Activated CD4-positive, alpha-beta T cell treated with anti-CD3 and anti-CD28 coated beads, Interleukin-2, Interleukin-4, amounts not matched to agents 100 ng/mL and 50 ng/mL, durations not matched to agents 16 hours and 8 hours (primary cell): ENCODE data around the gene DOCK4.

Experiments
- DNase-seq: peaks from one replicate; pipeline ENCODE4 v3.0.0-alpha.2; 2020; ENCODE audit warnings: low spot score

DOCK4 gene

GRCh38 chr7:111729483-111729882 is 476.7 kb downstream of the DOCK4 start:
- no peak for DNase-seq

GRCh38 chr7:111728635-111728995 is 477.6 kb downstream of the DOCK4 start:
- DNase-seq, result no peak

GRCh38 chr7:111727905-111728634 is 478.1 kb downstream of the DOCK4 start:
- DNase-seq, result no peak

GRCh38 chr7:111718886-111719285 is 487.3 kb downstream of the DOCK4 start:
- DNase-seq, result no peak

GRCh38 chr7:111711426-111712065 is 494.7 kb downstream of the DOCK4 start:
- DNase-seq, result no peak

GRCh38 chr7:111710839-111711380 is 495.3 kb downstream of the DOCK4 start:
- DNase-seq, result no peak

- DNase-seq, result no peak
These were observed 498.1 kb downstream of the DOCK4 start for GRCh38 chr7:111708072-111708471.

GRCh38 chr7:111705807-111706206 is 500.4 kb downstream of the DOCK4 start:
- DNase-seq, result no peak

- DNase-seq, result no peak
These were observed 508.4 kb downstream of the DOCK4 start for GRCh38 chr7:111697771-111698170.

GRCh38 chr7:111694376-111694775 is 511.8 kb downstream of the DOCK4 start:
- DNase-seq, result no peak

GRCh38 chr7:111690364-111691111 is 515.7 kb downstream of the DOCK4 start:
- DNase-seq, result no peak

- no peak for DNase-seq
These were observed 520.9 kb downstream of the DOCK4 start for GRCh38 chr7:111685349-111685748.

GRCh38 chr7:111682588-111683340 is 523.4 kb downstream of the DOCK4 start:
- DNase-seq, result no peak

GRCh38 chr7:111681242-111681641 is 525.0 kb downstream of the DOCK4 start:
- DNase-seq, result no peak

- no peak for DNase-seq
These were observed 527.2 kb downstream of the DOCK4 start for GRCh38 chr7:111678986-111679385.

GRCh38 chr7:111678281-111678680 is 527.9 kb downstream of the DOCK4 start:
- no peak for DNase-seq

- DNase-seq, result no peak
These were observed 528.4 kb downstream of the DOCK4 start for GRCh38 chr7:111677848-111678247.

GRCh38 chr7:111676811-111677210 is 529.4 kb downstream of the DOCK4 start:
- no peak for DNase-seq
